Coronary artery (tissue), 2 donors: ENCODE measurements around the gene TBC1D2B.

ENCODE experiments used
- DNase-seq: peaks from one replicate; pipeline ENCODE4 v3.0.0-alpha.2; 2017; ENCODE audit warnings: low spot score
- H3K27ac ChIP-seq, 2 donors: fragments of 200-600 bp; sonication (generic); one replicate each; pipeline ENCODE4 v1.5.1; 2016 to 2019
- H3K4me3 ChIP-seq: fragments of 200-600 bp; sonication (generic); 2 replicates; pipeline ENCODE4 v1.5.1; 2016; ENCODE audit warnings: mild to moderate bottlenecking, moderate library complexity
- TF ChIP-seq, protein P1 (sequence below): fragments of 200-600 bp; sonication (generic); IDR thresholded peaks from one replicate; pipeline ENCODE4 v1.5.1; 2019; ENCODE audit warnings: antibody characterized with exemption

The TBC1D2B gene

GRCh38 chr15:77945566-77945965, 131.9 kb downstream of the TBC1D2B start:
- TF ChIP-seq, protein P1, sequence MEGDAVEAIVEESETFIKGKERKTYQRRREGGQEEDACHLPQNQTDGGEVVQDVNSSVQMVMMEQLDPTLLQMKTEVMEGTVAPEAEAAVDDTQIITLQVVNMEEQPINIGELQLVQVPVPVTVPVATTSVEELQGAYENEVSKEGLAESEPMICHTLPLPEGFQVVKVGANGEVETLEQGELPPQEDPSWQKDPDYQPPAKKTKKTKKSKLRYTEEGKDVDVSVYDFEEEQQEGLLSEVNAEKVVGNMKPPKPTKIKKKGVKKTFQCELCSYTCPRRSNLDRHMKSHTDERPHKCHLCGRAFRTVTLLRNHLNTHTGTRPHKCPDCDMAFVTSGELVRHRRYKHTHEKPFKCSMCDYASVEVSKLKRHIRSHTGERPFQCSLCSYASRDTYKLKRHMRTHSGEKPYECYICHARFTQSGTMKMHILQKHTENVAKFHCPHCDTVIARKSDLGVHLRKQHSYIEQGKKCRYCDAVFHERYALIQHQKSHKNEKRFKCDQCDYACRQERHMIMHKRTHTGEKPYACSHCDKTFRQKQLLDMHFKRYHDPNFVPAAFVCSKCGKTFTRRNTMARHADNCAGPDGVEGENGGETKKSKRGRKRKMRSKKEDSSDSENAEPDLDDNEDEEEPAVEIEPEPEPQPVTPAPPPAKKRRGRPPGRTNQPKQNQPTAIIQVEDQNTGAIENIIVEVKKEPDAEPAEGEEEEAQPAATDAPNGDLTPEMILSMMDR: no peak
- DNase-seq: no peak

More at GRCh38 chr15:77945566-77945965, 131.9 kb downstream of the TBC1D2B start:
- Histone ChIP-seq H3K27ac (no peak overlapping the region), H3K4me3 (no peak overlapping the region)
